ENCODE results near the gene TACR1.
"Not testable (repeated sequence)": the region's sequence is repeated elsewhere in the genome, so short reads cannot be mapped to it uniquely, and the experiment has no call there.

TACR1 gene

DNA sequence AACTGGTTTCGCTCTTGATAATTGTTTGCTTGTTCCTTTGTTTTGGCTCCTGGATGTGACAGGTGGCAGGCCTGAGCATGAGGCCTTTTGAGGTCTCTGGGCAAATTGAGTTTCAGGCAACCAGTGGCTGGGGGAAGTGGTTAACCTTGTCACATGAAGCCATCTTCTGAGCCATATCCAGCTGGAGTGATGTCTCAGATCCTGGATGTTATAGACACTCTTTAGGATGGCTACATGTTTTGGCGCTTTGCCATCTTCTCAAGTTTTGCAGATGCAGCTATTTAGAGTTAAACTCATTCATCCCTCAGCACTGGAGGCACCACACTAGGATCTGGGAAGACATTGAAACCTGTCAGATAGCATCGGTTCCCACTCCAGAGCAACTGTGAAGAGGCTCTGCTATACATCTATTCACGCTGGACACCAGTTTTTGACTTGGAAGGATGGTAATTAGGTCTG is 25.3 kb upstream of the TACR1 start:
- Histone ChIP-seq H3K27ac (ENCODE audit: insufficient read depth, low read length, poor library complexity, severe bottlenecking) (no peak overlapping the region), H3K4me1 (ENCODE audit: control insufficient read depth, insufficient read depth, low read length, poor library complexity, severe bottlenecking) (no peaks in the 10 kb centered on the region), H3K9me3 (ENCODE audit: control insufficient read depth, low read length) (no peaks in the 10 kb centered on the region), H3K36me3 (ENCODE audit: control insufficient read depth, insufficient read depth, low read length) (no peaks in the 10 kb centered on the region), H3K4me3 (ENCODE audit: insufficient read depth, low read depth, low read length, poor library complexity, severe bottlenecking) (no peak overlapping the region), H3K27me3 (replicated peaks; ENCODE audit: control insufficient read depth, insufficient read depth, low read length, poor library complexity, severe bottlenecking) (no peaks in the 10 kb centered on the region)
- no peak for DNase-seq

DNA sequence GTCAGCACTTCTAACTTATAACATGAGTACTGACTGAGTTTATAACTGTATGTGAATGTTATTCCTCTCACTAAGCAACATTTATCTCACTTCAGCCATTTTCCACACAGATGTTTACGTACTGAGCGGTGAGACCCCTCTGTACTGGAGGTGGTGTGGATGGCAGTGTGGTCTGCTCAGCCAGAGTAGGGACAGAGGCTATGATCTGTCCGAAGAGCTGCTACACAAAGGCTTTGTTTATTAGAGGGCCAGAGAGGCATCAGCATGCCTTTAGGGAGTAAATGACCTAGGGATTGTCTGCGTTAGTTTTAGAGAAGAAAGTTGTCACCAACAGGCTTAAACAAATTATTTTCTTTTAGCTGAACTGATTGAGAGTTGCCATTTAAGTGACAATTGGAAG is 23.2 kb upstream of the TACR1 start:
- Histone ChIP-seq H3K4me3 (ENCODE audit: insufficient read depth, low read depth, low read length, poor library complexity, severe bottlenecking) (no peak overlapping the region), H3K4me1 (ENCODE audit: control insufficient read depth, insufficient read depth, low read length, poor library complexity, severe bottlenecking) (no peaks in the 10 kb centered on the region), H3K36me3 (ENCODE audit: control insufficient read depth, insufficient read depth, low read length) (no peaks in the 10 kb centered on the region), H3K9me3 (ENCODE audit: control insufficient read depth, low read length) (no peaks in the 10 kb centered on the region), H3K27ac (ENCODE audit: insufficient read depth, low read length, poor library complexity, severe bottlenecking) (no peak overlapping the region), H3K27me3 (replicated peaks; ENCODE audit: control insufficient read depth, insufficient read depth, low read length, poor library complexity, severe bottlenecking) (no peaks in the 10 kb centered on the region)
- no peak for DNase-seq

DNA sequence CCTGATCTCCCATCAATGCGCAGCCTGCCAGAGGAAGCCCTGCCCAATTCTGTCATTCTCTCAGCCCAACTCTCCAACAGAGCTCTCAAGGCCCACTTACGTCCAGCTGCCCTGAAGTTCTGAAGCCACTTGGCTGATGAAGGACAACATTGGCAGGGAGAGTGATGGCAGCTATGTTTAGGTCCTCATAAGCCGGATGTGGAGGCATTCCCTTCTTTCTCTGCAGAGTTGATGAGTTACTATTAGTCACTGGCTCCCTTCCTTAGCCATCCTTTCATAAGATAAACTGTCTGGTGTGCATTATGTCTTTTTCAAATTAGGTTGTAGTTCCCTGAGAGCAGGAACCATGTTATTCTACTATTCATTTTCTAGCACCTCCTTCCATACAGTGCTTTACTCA is 22.5 kb upstream of the TACR1 start:
- no peak overlapping the region for H3K4me3 ChIP-seq (ENCODE audit: insufficient read depth, low read depth, low read length, poor library complexity, severe bottlenecking)
- H3K9me3 ChIP-seq (ENCODE audit: control insufficient read depth, low read length) = no peaks in the 10 kb centered on the region
- H3K27me3 ChIP-seq (replicated peaks; ENCODE audit: control insufficient read depth, insufficient read depth, low read length, poor library complexity, severe bottlenecking) = no peaks in the 10 kb centered on the region
- no peak overlapping the region for H3K27ac ChIP-seq (ENCODE audit: insufficient read depth, low read length, poor library complexity, severe bottlenecking)
- no peaks in the 10 kb centered on the region for H3K36me3 ChIP-seq (ENCODE audit: control insufficient read depth, insufficient read depth, low read length)
- no peaks in the 10 kb centered on the region for H3K4me1 ChIP-seq (ENCODE audit: control insufficient read depth, insufficient read depth, low read length, poor library complexity, severe bottlenecking)
- no peak for DNase-seq

- H3K27me3 ChIP-seq (replicated peaks; ENCODE audit: control insufficient read depth, insufficient read depth, low read length, poor library complexity, severe bottlenecking); H3K4me1 ChIP-seq (ENCODE audit: control insufficient read depth, insufficient read depth, low read length, poor library complexity, severe bottlenecking); DNase-seq; H3K4me3 ChIP-seq (ENCODE audit: insufficient read depth, low read depth, low read length, poor library complexity, severe bottlenecking); H3K36me3 ChIP-seq (ENCODE audit: control insufficient read depth, insufficient read depth, low read length); H3K27ac ChIP-seq (ENCODE audit: insufficient read depth, low read length, poor library complexity, severe bottlenecking); H3K9me3 ChIP-seq (ENCODE audit: control insufficient read depth, low read length): not testable (repeated sequence)
Measured at GRCh38 chr2:75219213-75219612, 19.9 kb upstream of the TACR1 start.

- Histone ChIP-seq H3K4me3 (ENCODE audit: insufficient read depth, low read depth, low read length, poor library complexity, severe bottlenecking) (no peak overlapping the region), H3K36me3 (ENCODE audit: control insufficient read depth, insufficient read depth, low read length) (no peaks in the 10 kb centered on the region), H3K9me3 (ENCODE audit: control insufficient read depth, low read length) (no peaks in the 10 kb centered on the region), H3K4me1 (ENCODE audit: control insufficient read depth, insufficient read depth, low read length, poor library complexity, severe bottlenecking) (peaks cover 3% of the 10 kb centered on the region), H3K27me3 (replicated peaks; ENCODE audit: control insufficient read depth, insufficient read depth, low read length, poor library complexity, severe bottlenecking) (no peaks in the 10 kb centered on the region), H3K27ac (ENCODE audit: insufficient read depth, low read length, poor library complexity, severe bottlenecking) (no peak overlapping the region)
- DNase-seq = no peak
Measured at GRCh38 chr2:75211266-75211770, 12.0 kb upstream of the TACR1 start.

DNA sequence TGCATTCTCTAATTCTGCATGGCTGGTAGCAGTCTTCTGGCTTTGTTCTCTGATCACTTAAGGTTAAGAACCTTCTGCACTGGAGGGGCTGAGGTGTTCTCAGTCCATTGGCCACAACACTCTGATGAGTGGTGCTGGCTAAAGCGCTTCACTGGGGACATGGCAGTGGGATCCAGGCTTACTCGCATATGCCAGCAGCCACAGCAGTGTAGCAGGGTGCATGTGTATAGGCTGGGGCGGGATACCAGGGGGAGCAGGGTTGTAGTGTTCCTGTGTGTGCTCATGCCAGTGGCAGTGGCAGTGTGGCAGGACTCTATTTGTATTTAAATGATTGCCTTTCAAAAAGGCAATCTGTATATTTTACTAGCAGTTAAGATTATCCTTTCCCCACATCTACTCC is 11.1 kb upstream of the TACR1 start:
- no peaks in the 10 kb centered on the region for H3K36me3 ChIP-seq (ENCODE audit: control insufficient read depth, insufficient read depth, low read length)
- no peak for DNase-seq
- H3K4me1 ChIP-seq (ENCODE audit: control insufficient read depth, insufficient read depth, low read length, poor library complexity, severe bottlenecking) = peaks cover 3% of the 10 kb centered on the region
- no peaks in the 10 kb centered on the region for H3K9me3 ChIP-seq (ENCODE audit: control insufficient read depth, low read length)
- no peak overlapping the region for H3K27ac ChIP-seq (ENCODE audit: insufficient read depth, low read length, poor library complexity, severe bottlenecking)
- H3K27me3 ChIP-seq (replicated peaks; ENCODE audit: control insufficient read depth, insufficient read depth, low read length, poor library complexity, severe bottlenecking) = no peaks in the 10 kb centered on the region
- no peak overlapping the region for H3K4me3 ChIP-seq (ENCODE audit: insufficient read depth, low read depth, low read length, poor library complexity, severe bottlenecking)

GRCh38 chr2:75208738-75209137 is 9.4 kb upstream of the TACR1 start:
- Histone ChIP-seq H3K36me3 (ENCODE audit: control insufficient read depth, insufficient read depth, low read length) (no peaks in the 10 kb centered on the region), H3K4me1 (ENCODE audit: control insufficient read depth, insufficient read depth, low read length, poor library complexity, severe bottlenecking) (peaks cover 3% of the 10 kb centered on the region), H3K9me3 (ENCODE audit: control insufficient read depth, low read length) (no peaks in the 10 kb centered on the region), H3K4me3 (ENCODE audit: insufficient read depth, low read depth, low read length, poor library complexity, severe bottlenecking) (no peak overlapping the region), H3K27ac (ENCODE audit: insufficient read depth, low read length, poor library complexity, severe bottlenecking) (no peak overlapping the region), H3K27me3 (replicated peaks; ENCODE audit: control insufficient read depth, insufficient read depth, low read length, poor library complexity, severe bottlenecking) (no peaks in the 10 kb centered on the region)
- no peak for DNase-seq

GRCh38 chr2:75204833-75205232 is 5.5 kb upstream of the TACR1 start:
- Histone ChIP-seq H3K9me3 (ENCODE audit: control insufficient read depth, low read length) (no peaks in the 10 kb centered on the region), H3K36me3 (ENCODE audit: control insufficient read depth, insufficient read depth, low read length) (no peaks in the 10 kb centered on the region), H3K27me3 (replicated peaks; ENCODE audit: control insufficient read depth, insufficient read depth, low read length, poor library complexity, severe bottlenecking) (peaks cover 7% of the 10 kb centered on the region), H3K4me1 (ENCODE audit: control insufficient read depth, insufficient read depth, low read length, poor library complexity, severe bottlenecking) (no peaks in the 10 kb centered on the region), H3K4me3 (ENCODE audit: insufficient read depth, low read depth, low read length, poor library complexity, severe bottlenecking) (no peak overlapping the region), H3K27ac (ENCODE audit: insufficient read depth, low read length, poor library complexity, severe bottlenecking) (no peak overlapping the region)
- DNase-seq = no peak

DNA sequence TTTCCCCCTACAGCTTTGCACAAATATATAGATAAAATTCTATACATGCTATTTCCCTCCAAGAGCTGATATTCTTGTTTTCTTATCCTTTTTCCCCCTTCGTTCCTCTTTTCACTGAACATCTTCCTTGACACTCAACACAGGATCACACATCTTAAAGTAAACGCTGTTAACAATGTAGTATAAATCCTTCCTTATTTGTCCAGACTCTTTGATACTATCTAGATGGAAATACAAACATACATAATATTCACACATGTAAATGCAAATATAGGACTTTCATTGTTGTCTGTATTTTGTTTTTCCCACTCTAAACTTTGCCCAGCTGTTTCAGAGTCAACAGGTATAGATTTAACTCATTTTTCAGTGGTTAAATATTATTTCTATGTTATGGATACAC is 3.0 kb upstream of the TACR1 start:
- DNase-seq = no peak
- Histone ChIP-seq H3K27me3 (replicated peaks; ENCODE audit: control insufficient read depth, insufficient read depth, low read length, poor library complexity, severe bottlenecking) (peaks cover 16% of the 10 kb centered on the region), H3K9me3 (ENCODE audit: control insufficient read depth, low read length) (no peaks in the 10 kb centered on the region), H3K4me1 (ENCODE audit: control insufficient read depth, insufficient read depth, low read length, poor library complexity, severe bottlenecking) (no peaks in the 10 kb centered on the region), H3K36me3 (ENCODE audit: control insufficient read depth, insufficient read depth, low read length) (no peaks in the 10 kb centered on the region), H3K4me3 (ENCODE audit: insufficient read depth, low read depth, low read length, poor library complexity, severe bottlenecking) (no peak overlapping the region), H3K27ac (ENCODE audit: insufficient read depth, low read length, poor library complexity, severe bottlenecking) (no peak overlapping the region)

DNA sequence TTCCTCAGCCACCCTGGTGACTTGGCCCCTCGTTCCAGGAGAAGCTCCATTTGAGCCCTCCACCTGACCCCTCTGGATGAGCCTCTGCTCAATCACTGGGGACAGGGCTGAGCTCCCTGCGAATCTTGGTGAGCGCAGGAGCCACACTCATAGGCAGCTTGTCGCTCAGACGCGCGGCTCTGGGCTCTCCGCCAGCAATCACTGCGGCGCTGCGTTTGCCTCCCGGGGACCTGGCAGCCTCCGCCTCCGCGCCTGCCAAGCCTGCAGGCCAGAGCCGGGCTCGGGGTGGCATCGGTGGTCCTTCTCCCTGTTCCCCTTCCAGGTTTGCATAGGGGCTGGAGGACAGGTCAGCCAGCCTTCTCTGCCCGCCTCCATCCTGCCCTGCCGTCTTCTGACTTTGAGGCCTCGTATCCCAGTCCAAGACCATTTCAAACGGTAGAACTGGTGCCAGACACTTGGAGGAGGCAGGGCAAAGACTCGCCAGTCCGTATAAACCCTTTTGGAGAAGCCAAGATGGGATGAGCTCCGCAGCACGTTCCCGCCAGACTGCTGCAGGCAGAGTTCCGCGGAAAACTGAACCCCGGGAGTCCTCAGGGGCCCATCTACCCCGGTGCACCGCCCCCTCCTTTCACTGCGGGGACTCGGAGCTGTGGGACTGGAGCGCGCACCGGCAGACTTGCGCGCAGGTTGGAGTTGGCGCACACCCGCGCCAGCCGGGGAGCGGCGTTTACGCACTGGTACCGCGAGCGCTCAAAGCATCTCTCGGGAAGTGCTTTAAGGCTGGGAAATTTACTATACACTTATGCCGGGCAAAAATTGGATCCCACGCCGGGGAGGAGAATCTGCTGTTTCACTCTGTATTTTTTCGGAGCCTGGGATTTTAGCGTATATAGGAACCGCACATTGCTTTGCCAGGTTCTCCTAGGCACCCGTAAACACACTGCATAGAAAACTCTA is 1.1 kb upstream of the TACR1 start:
- H3K36me3 ChIP-seq (ENCODE audit: control insufficient read depth, insufficient read depth, low read length) = no peaks in the 10 kb centered on the region
- H3K27ac ChIP-seq (ENCODE audit: insufficient read depth, low read length, poor library complexity, severe bottlenecking) = no peak overlapping the region
- no peak for DNase-seq
- peak overlapping the region; percentile 17 for H3K4me3 ChIP-seq (ENCODE audit: insufficient read depth, low read depth, low read length, poor library complexity, severe bottlenecking)
- H3K9me3 ChIP-seq (ENCODE audit: control insufficient read depth, low read length) = no peaks in the 10 kb centered on the region
- no peaks in the 10 kb centered on the region for H3K4me1 ChIP-seq (ENCODE audit: control insufficient read depth, insufficient read depth, low read length, poor library complexity, severe bottlenecking)
- H3K27me3 ChIP-seq (replicated peaks; ENCODE audit: control insufficient read depth, insufficient read depth, low read length, poor library complexity, severe bottlenecking) = peaks cover 16% of the 10 kb centered on the region

Data from effector memory CD4-positive, alpha-beta T cell (primary cell).